Activated T-cell treated with anti-CD3 and anti-CD28 coated beads, Interleukin-2, amount 50 U/mL, for 4 hours (primary cell): ENCODE measurements around the gene SMYD4. TPM values are rescaled to one million over a fixed set of nuclear protein-coding genes. Genes with fewer than 3 reads are reported as not detected.

ENCODE experiments used
- ATAC-seq, 2 donors: fragments of 200-7000 bp; cut with Tn5 transposase; one replicate each; pipeline ENCODE4 v1.10.0; 2021
- DNase-seq: peaks from one replicate; pipeline ENCODE4 v3.0.0-alpha.2; 2020
- H3K27me3 Mint-ChIP-seq: one replicate; pipeline ENCODE4 v1.8.0; 2021; ENCODE audit warnings: low read depth, mixed read lengths
- H3K36me3 Mint-ChIP-seq: one replicate; pipeline ENCODE4 v1.8.0; 2022; ENCODE audit warnings: mixed read lengths; ENCODE audit not compliant: insufficient read depth
- H3K4me1 Mint-ChIP-seq: one replicate; pipeline ENCODE4 v1.8.0; 2021; ENCODE audit warnings: low read depth, mixed read lengths
- H3K4me3 Mint-ChIP-seq: one replicate; pipeline ENCODE4 v1.8.0; 2021; ENCODE audit warnings: mild to moderate bottlenecking, moderate library complexity, mixed read lengths
- H3K9me3 Mint-ChIP-seq: one replicate; pipeline ENCODE4 v1.8.0; 2021; ENCODE audit warnings: mixed read lengths
- total RNA-seq, 3 donors: library from RNA; stranded (reverse); gene quantifications; one replicate each; pipeline ENCODE4 v1.2.1, GENCODE V29; 2021

SMYD4 gene
- total RNA-seq, 3 donors from 2014 or later: 14.2 to 15.2 (median 14.8) TPM

DNA sequence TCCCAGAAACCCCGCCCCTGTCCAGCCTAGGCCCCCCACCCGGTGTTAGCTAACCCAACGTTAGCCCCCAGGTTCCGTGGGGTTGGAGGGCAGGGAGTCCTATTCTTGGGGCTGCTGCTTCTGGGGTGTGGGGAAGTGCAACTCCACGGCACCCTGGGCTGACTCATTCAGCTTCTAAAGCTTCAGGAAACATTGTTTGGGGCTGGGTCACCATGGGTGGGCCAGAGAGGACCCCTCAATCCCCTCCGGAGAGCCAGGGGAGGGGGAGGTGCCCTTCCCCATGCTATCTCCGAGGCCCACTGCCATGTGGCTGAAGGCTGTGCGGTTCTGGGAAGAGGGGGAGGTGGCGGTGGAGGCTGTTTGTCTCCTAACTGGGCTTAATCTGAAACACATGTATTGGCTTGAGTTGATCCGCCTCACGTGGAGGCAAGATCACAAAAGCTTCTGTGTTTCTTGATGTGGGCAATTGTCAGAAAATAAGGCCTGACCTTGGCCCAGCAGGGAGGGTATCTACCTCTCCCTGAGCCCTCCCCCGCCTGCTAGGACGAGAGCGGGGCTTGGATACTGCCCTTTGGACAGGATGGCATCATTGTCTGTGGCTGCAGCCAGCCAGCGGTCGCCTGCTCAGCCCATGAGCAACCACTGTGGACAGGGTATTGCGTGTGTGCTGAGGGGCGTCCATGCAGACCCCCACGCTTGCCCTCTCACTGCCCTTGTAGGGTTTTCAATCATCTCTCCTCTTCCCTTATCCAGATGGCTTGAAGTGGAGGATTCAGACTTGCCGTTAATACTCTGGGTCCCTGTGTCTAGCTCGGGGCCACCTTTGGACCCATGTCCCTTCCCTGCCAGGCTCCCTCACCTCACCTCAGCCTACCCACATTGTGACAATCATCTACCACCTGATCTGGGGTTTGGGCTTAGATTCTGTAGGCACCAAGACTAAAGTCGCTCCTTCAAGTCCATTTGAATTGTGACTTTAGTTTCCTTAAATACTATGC lies 66.5 kb downstream of the SMYD4 start:
- Mint-ChIP-seq H3K4me1 (peaks cover 34% of the 10 kb centered on the region), H3K4me3 (no peak overlapping the region), H3K36me3 (no peaks in the 10 kb centered on the region), H3K27me3 (no peaks in the 10 kb centered on the region), H3K9me3 (no peaks in the 10 kb centered on the region)
- no peak for DNase-seq
- peak; percentile 29 to 56 for ATAC-seq

DNA sequence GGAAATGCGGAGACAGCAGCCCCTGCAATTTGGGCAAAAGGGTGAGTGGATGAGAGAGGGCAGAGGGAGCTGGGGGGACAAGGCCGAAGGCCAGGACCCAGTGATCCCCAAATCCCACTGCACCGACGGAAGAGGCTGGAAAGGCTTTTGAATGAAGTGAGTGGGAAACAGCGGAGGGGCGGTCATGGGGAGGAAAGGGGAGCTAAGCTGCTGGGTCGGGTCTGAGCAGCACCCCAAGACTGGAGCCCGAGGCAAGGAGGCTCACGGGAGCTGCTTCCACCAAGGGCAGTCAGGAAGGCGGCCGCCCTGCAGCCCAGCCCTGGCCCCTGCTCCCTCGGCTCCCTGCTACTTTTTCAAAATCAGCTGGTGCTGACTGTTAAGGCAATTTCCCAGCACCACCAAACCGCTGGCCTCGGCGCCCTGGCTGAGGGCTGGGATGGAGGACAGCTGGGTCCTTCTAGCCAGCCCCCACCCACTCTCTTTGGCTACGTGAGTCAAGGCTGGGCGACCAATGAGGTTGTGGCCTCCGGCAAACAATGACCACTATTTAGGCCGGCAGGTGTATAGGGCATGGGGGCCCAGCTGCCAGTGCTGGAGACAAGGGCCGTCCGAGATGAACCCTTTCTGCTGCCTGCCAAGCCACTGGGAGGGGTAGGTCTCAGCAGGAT lies 67.3 kb downstream of the SMYD4 start:
- H3K4me1 Mint-ChIP-seq: peaks cover 32% of the 10 kb centered on the region
- H3K36me3 Mint-ChIP-seq: no peaks in the 10 kb centered on the region
- no peaks in the 10 kb centered on the region for H3K9me3 Mint-ChIP-seq
- no peak for DNase-seq
- H3K27me3 Mint-ChIP-seq: no peaks in the 10 kb centered on the region
- no peak for ATAC-seq
- H3K4me3 Mint-ChIP-seq: no peak overlapping the region

DNA sequence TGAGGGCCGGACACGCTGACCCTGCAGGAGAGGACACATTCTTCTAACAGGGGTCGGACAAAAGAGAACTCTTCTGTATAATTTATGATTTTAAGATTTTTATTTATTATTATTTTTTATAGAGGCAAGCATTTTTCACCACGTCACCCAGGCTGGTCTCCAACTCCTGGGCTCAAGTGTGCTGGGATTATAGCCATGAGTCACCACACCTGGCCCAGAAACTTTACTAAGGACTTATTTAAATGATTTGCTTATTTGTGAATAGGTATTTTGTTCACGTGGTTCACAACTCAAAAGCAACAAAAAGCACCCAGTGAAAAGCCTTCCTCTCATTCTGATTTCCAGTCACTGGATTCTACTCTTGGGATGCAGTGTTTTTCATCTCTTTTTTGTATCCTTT lies 70.2 kb downstream of the SMYD4 start:
- H3K9me3 Mint-ChIP-seq: no peaks in the 10 kb centered on the region
- no peaks in the 10 kb centered on the region for H3K27me3 Mint-ChIP-seq
- ATAC-seq (no peak), DNase-seq (no peak)
- no peak overlapping the region for H3K4me3 Mint-ChIP-seq
- no peaks in the 10 kb centered on the region for H3K36me3 Mint-ChIP-seq
- H3K4me1 Mint-ChIP-seq: peaks cover 29% of the 10 kb centered on the region

DNA sequence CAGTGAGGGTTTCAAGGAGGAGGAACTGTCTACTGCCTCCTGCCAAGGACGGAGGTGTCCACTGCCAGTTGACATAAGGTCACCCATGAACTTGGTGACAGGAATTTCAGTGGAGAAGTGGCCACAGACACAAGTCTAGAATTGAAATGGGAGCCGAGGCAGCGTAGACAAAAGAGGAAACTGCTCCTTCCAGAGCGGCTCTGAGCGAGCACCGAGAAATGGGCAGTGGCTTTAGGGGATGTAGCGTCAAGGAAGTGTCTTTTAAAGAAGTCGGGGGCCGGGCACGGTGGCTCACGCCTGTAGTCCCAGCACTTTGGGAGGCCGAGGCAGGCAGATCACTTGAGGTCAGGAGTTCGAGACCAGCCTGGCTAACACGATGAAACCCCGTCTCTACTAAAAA lies 70.9 kb downstream of the SMYD4 start:
- Mint-ChIP-seq H3K27me3 (no peaks in the 10 kb centered on the region), H3K9me3 (no peaks in the 10 kb centered on the region), H3K36me3 (no peaks in the 10 kb centered on the region), H3K4me3 (peak overlapping the region; percentile 2), H3K4me1 (peaks cover 22% of the 10 kb centered on the region)
- ATAC-seq (no peak), DNase-seq (no peak)

DNA sequence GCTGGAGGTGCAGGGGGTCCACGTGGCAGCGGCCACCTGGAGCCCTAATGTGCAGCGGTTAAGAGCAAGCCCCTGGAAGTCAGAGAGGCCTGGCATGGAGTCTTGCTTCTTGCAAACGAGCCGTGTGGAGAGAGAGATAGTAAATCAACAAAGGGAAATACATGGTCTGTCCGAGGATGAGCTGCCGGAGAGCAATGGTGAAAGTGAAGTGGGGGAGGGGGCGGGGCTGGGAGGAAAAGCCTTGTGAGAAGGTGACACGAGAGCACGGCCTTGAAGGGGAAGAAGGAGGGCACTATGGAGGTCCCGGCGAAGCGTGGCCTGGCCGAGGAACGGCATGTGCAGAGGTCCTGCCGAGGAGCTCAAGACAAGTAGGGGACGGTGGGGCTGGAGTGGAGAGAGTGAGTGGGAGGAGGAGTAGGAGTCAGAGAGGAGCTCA lies 73.9 kb downstream of the SMYD4 start:
- Mint-ChIP-seq H3K27me3 (no peaks in the 10 kb centered on the region), H3K4me1 (no peaks in the 10 kb centered on the region), H3K36me3 (no peaks in the 10 kb centered on the region), H3K9me3 (no peaks in the 10 kb centered on the region), H3K4me3 (no peak overlapping the region)
- ATAC-seq (no peak), DNase-seq (no peak)

DNA sequence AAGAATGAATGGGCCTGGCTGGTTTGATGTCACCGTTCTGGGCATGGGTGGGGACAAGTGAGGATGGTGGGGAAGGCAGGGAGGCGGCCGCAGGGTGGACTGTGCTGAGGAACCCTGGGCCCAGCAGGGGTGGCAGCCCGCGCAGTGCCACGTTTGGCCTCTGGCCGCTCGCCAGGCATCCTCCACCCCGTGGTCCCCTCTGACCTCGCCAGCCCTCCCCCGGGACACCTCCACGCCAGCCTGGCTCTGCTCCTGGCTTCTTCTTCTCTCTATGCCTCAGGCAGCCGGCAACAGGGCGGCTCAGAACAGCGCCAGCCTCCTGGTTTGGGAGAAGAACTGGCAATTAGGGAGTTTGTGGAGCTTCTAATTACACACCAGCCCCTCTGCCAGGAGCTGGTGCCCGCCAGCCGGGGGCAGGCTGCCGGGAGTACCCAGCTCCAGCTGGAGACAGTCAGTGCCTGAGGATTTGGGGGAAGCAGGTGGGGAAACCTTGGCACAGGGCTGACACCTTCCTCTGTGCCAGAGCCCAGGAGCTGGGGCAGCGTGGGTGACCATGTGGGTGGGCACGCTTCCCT lies 74.4 kb downstream of the SMYD4 start:
- H3K4me3 Mint-ChIP-seq: no peak overlapping the region
- ATAC-seq (no peak), DNase-seq (no peak)
- no peaks in the 10 kb centered on the region for H3K4me1 Mint-ChIP-seq
- no peaks in the 10 kb centered on the region for H3K36me3 Mint-ChIP-seq
- H3K27me3 Mint-ChIP-seq: no peaks in the 10 kb centered on the region
- no peaks in the 10 kb centered on the region for H3K9me3 Mint-ChIP-seq

DNA sequence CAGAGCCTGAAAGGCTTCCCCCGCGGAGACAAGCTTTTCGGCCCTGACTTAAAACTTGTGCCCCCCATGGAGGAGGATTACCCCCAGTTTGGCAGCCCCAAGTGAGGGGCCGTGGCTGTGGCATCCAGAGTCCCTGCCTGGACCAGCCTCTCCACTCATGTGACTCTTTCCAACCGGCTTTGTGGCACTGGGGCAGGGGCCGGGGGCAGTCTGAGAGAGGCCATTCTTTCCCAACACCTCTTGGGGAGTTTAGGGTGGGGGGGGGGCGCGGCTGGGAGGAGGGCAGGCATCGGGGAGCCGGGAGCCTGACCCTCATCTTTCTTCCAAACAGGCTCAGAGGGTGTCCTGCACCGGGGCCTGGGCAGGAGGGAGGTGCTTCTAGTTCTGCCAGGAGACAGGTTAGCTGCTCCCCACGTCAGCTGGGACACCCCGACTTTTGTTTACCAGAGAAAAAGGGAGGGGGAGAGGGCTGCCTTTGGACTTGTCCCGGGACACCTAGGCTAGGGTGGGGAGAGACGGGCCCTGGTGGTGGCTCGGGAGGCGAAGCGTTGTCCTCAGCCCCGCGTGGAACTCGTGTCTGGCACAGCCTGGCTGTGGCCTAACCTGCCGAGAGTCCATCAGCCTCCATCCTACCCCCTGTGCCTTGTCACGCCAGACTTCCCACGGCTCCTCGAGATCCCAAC lies 75.1 kb downstream of the SMYD4 start:
- no peak overlapping the region for H3K4me3 Mint-ChIP-seq
- H3K9me3 Mint-ChIP-seq: no peaks in the 10 kb centered on the region
- ATAC-seq (no peak), DNase-seq (no peak)
- no peaks in the 10 kb centered on the region for H3K27me3 Mint-ChIP-seq
- no peaks in the 10 kb centered on the region for H3K4me1 Mint-ChIP-seq
- no peaks in the 10 kb centered on the region for H3K36me3 Mint-ChIP-seq

DNA sequence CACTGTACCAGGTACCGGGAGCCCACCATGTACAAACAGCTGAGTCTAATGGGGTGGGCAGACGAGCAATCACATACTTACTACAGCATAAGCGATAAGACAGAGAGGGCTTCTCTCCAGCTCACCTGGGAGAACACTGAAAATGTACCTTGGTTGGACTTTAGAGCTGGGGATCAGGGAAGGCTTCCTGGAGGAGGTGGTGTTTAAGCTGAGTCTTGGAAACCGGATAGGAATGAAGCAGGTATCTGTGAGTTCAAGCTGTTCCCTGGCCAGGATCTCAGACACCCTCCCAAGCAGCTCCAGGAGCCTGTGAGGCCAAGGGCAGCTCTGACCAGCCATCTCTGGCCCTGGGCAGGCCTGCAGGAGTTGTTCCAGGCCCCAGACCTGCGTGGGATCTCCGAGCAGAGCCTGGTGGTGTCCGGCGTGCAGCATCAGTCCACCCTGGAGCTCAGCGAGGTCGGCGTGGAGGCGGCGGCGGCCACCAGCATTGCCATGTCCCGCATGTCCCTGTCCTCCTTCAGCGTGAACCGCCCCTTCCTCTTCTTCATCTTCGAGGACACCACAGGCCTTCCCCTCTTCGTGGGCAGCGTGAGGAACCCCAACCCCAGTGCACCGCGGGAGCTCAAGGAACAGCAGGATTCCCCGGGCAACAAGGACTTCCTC lies 75.8 kb downstream of the SMYD4 start:
- no peak for ATAC-seq
- H3K4me1 Mint-ChIP-seq: no peaks in the 10 kb centered on the region
- DNase-seq: no peak
- no peak overlapping the region for H3K4me3 Mint-ChIP-seq
- H3K27me3 Mint-ChIP-seq: no peaks in the 10 kb centered on the region
- H3K9me3 Mint-ChIP-seq: no peaks in the 10 kb centered on the region
- H3K36me3 Mint-ChIP-seq: no peaks in the 10 kb centered on the region

DNA sequence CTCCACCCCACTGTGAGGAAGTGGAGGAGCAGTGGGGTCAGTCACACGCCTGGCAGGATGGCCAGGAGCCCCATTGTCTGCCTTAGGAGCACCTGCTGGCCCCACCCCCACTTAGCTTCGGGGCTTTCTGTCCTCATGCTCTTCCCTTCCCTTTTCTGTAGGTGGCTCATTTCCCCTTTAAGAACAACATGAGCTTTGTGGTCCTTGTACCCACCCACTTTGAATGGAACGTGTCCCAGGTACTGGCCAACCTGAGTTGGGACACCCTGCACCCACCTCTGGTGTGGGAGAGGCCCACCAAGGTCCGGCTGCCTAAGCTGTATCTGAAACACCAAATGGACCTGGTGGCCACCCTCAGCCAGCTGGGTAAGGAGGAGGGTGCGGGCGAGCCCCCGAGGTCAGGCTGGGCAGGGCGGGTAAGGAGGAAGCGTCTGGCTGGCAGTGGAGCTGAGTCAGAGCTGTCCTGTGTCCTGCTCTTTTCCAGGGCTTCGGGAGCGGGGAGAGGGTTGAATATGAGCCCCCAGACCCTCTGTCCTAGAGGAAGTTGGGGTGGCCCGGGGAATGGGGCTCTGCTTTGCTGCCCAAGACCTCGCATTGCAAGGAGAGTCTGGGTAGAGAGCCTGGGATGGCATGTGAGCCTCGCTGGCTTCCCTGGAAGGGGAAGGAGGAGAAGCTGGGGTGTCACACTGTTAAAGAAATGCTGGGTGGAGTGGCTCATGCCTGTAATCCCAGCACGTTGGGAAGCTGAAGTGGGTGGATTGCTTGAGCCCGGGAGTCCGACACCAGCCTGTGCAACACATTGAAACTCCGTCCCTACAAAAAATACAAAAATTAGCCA lies 77.1 kb downstream of the SMYD4 start:
- no peaks in the 10 kb centered on the region for H3K4me1 Mint-ChIP-seq
- no peaks in the 10 kb centered on the region for H3K36me3 Mint-ChIP-seq
- no peaks in the 10 kb centered on the region for H3K9me3 Mint-ChIP-seq
- DNase-seq (no peak), ATAC-seq (no peak)
- H3K27me3 Mint-ChIP-seq: no peaks in the 10 kb centered on the region
- H3K4me3 Mint-ChIP-seq: no peak overlapping the region

DNA sequence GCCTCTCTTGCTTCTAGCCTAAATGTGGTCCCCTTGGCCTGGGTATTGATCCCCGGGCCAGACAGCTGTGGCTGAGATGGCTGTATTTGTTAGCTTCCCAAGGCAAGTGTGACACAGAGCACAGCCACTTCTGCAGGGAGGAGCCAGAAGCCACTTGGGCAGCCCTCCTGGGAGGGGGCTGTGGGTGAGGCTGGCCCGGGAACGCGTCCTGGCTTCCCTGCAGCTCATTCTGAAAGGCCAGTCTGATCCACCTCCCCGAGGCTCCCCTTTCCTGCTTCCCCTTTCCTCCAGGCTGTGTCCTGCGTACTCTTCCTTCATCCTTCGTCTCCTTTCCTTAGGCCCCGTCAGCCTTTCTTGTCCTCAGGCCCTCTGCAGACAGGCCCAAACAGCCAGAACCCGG lies 79.1 kb downstream of the SMYD4 start:
- no peak for ATAC-seq
- Mint-ChIP-seq H3K36me3 (no peaks in the 10 kb centered on the region), H3K4me3 (no peak overlapping the region), H3K27me3 (no peaks in the 10 kb centered on the region), H3K9me3 (no peaks in the 10 kb centered on the region), H3K4me1 (no peaks in the 10 kb centered on the region)
- no peak for DNase-seq

DNA sequence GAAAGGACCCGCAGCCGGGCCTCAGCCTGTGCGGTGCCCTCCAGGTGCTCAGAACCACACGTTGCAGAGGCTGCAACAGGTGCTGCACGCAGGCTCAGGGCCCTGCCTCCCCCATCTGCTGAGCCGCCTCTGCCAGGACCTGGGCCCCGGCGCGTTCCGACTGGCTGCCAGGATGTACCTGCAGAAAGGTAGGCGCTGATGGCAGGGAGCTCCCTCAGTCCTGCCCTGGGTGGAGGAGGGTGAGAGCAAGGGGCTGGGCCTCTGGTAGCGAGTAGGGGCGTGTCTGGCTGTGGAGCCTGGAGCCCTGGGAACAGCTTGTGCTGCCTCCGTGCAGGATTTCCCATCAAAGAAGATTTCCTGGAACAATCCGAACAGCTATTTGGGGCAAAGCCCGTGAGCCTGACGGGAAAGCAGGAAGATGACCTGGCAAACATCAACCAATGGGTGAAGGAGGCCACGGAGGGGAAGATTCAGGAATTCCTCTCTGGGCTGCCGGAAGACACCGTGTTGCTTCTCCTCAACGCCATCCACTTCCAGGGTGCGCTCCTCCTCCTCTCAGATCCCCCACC lies 82.6 kb downstream of the SMYD4 start:
- H3K4me3 Mint-ChIP-seq: no peak overlapping the region
- DNase-seq (no peak), ATAC-seq (no peak)
- H3K27me3 Mint-ChIP-seq: no peaks in the 10 kb centered on the region
- H3K9me3 Mint-ChIP-seq: no peaks in the 10 kb centered on the region
- no peaks in the 10 kb centered on the region for H3K4me1 Mint-ChIP-seq
- no peaks in the 10 kb centered on the region for H3K36me3 Mint-ChIP-seq

DNA sequence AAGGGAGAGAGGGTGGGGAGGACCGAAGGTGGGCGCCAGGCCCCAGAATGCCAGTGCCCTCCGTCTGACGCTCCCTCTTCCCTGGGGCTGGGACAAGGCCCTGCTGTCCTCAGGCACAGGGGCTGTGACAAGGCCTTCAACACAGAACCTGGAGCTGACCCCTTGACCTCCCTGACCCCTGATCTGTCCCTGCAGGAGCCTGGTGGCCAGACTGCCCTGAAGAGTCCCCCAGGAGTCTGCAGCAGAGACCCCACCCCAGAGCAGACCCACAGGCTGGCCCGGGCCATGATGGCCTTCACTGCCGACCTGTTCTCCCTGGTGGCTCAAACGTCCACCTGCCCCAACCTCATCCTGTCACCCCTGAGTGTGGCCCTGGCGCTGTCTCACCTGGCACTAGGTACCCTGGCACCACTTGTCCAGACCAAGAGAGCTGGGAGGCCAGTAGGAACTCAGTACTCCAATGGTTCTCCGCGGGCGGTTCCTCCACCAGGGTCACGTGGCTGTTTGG lies 84.1 kb downstream of the SMYD4 start:
- H3K36me3 Mint-ChIP-seq: no peaks in the 10 kb centered on the region
- no peaks in the 10 kb centered on the region for H3K4me1 Mint-ChIP-seq
- DNase-seq: no peak
- no peak overlapping the region for H3K4me3 Mint-ChIP-seq
- no peak for ATAC-seq
- no peaks in the 10 kb centered on the region for H3K9me3 Mint-ChIP-seq
- H3K27me3 Mint-ChIP-seq: no peaks in the 10 kb centered on the region
